ENCODE measurements around the gene SNAP23.
"Not testable (repeated sequence)": the region's sequence is repeated elsewhere in the genome, so short reads cannot be mapped to it uniquely, and the experiment has no call there.

The SNAP23 gene

DNA sequence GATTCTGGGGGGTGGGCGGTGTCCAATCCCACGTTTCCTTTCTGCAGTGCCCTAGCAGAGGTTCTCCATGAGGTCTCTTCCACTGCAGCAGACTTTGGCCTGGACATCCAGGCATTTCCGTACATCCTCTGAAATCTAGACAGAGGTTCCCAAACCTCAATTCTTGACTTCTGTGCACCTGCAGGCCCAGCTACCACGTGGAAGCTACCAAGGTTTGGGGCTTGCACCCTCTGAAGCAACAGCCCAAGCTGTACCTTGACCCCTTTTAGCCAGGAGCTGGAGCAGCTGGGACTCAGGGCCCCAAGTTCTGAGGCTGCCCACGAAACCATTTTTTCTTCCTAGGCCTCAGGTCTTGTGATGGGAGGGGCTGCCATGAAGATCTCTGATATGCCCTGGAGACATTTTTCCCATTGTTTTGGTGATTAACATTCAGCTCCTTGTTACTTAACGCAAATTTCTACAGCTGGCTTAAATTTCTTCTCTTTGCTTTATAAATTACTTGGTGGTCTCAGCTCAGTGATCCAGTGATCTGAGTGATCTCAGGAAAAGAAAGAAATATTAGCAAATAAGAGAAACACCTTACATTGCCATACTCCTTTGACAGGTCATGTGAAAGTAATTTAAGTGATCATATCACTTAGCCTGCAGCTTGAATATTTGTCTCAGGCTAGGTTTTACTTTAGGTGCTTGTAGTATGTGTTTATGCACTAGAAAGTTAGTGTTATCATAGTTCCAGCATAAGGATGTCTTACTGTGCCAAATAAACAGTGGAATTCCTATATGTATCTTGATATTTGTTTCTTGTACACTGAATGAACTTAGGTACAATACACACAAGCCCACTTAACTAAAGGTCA lies 3.0 kb downstream of the SNAP23 start:
- no peak for DNase-seq (ENCODE audit: low spot score)

DNA sequence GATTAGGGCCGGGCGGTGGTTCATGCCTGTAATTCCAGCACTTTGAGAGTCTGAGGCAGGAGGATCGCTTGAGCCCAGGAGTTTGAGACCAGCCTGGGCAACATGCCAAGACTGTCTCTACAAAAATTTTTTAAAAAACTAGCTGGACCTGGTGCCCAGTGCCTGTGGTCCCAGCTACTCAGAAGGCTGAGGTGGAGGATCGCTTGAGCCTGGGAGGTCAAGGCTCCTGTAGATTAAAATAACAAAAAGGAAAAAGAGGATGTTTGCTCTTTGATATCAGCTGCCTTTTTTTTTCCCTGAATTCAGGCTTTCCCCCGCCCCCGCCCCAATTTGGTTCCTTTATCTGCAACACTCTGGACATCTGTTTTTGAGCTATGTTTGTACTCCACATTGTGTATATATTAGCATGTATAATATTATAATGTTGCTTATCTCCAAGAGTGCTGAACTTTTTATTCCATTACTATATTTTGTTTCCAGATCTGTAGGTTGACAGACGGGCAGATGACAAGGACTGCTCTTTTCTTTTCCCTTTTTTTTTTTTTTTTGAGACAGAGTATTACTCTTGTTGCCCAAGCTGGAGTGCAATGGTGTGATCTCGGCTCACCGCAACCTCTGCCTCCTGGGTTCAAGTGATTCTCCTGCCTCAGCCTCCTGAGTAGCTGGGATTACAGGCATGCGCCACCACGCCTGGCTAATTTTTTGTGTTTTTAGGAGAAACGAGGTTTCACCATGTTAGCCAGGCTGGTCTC lies 4.6 kb downstream of the SNAP23 start:
- DNase-seq (ENCODE audit: low spot score), result no peak

- no peak for DNase-seq (ENCODE audit: low spot score)
Observed at GRCh38 chr15:42502477-42502876, 7.0 kb downstream of the SNAP23 start.

DNA sequence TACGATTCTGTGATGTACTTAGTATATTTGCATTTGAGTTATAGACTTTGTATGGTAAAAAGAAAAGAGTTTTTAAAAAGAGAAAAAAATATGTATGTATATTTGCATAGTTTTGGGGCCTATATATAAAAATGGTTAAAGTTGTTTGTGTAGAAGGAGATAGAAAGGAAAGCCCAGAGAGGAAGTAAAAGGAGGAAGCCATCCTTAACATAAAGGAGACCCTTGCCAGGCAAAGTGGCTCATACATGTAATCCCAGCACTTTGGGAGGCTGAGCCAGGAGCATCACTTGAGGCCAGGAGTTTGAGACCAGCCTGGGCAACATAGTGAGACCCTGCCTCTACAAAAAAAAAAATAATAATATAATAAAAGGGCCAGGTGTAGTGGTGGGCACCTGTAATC lies 8.4 kb downstream of the SNAP23 start:
- no peak for DNase-seq (ENCODE audit: low spot score)

- DNase-seq (ENCODE audit: low spot score), result no peak
Observed at GRCh38 chr15:42504631-42505030, 9.2 kb downstream of the SNAP23 start.

DNA sequence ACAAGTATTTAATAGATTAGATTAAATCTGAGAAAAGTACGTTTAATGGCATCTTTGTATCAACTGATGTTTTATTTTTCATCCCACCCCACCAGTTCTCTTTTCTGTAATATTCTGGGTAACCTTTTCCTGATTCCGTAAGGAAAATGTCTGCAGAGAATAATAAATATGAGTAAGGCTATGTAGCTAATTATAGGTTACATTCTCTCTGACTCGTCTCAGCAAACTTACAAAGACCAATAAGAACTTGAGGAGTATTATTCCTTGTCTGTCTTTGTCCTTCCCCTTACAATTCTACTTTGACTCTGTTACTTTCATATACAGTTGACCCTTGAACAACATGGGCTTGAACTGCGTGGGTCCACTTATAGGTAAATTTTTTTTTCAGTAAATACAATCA lies 12.1 kb downstream of the SNAP23 start:
- DNase-seq (ENCODE audit: low spot score), result no peak

GRCh38 chr15:42508263-42508690 lies 12.8 kb downstream of the SNAP23 start:
- DNase-seq (ENCODE audit: low spot score), result no peak

GRCh38 chr15:42510258-42511006 lies 15.0 kb downstream of the SNAP23 start:
- DNase-seq (ENCODE audit: low spot score), result no peak

GRCh38 chr15:42511007-42511391 lies 15.6 kb downstream of the SNAP23 start:
- peak; percentile 48 for DNase-seq (ENCODE audit: low spot score)

- DNase-seq (ENCODE audit: low spot score), result no peak
Observed at GRCh38 chr15:42523331-42523730, 27.9 kb downstream of the SNAP23 start.

GRCh38 chr15:42528970-42529369 lies 33.5 kb downstream of the SNAP23 start:
- DNase-seq (ENCODE audit: low spot score), result no peak

- DNase-seq (ENCODE audit: low spot score), result no peak
Observed at GRCh38 chr15:42533246-42533645, 37.8 kb downstream of the SNAP23 start.

- DNase-seq (ENCODE audit: low spot score), result no peak
Observed at GRCh38 chr15:42544853-42545629, 49.6 kb downstream of the SNAP23 start.

GRCh38 chr15:42547918-42548248 lies 52.4 kb downstream of the SNAP23 start:
- no peak for DNase-seq (ENCODE audit: low spot score)

DNA sequence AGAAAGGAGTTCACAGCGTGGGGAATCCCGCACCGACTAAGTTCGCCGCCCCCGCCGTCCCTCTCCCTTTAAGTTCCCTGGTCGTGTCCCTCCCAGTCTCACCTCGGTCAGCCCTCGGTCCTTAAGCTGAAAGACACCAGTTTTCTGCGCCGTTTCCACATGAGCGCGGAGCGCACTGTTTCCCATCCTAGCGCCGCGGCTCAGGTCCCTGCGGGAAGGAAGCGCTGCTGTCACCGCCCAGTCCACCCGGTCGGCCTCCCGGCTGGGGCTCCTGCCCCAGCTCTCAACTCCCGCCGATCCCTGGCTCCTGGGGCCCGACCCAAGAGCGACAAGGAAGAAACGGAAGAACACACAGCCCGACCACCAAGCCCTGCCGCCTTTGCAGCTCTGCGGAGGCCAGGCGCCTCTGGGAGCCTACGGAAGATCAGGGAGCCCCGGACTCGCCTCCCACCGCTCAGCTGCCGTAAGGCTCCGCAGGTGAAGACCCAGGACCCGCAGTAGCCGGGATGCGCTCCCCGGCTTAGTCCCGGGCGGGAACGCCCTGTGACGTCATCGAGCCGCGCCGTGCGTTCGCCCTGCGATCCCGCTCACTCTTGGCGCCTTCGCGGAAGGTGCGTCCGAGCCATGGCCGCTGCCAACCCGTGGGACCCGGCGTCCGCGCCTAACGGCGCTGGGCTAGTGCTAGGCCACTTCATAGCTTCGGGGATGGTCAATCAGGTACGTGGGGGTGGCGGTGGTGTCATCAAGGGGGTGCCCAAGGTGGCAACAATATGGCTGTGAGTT lies 53.0 kb downstream of the SNAP23 start, which contains the start of the genes HAUS2 and LRRC57:
TSS of gene HAUS2 (plus strand) at position 590 of the 783 bp plus-strand sequence. CDS start at position 625, 35 bp downstream.
TSS of gene LRRC57 (minus strand) at position 545 of the 783 bp plus-strand sequence. CDS start at position 186, 359 bp downstream.
- peak; percentile 63 for DNase-seq (ENCODE audit: low spot score)

DNA sequence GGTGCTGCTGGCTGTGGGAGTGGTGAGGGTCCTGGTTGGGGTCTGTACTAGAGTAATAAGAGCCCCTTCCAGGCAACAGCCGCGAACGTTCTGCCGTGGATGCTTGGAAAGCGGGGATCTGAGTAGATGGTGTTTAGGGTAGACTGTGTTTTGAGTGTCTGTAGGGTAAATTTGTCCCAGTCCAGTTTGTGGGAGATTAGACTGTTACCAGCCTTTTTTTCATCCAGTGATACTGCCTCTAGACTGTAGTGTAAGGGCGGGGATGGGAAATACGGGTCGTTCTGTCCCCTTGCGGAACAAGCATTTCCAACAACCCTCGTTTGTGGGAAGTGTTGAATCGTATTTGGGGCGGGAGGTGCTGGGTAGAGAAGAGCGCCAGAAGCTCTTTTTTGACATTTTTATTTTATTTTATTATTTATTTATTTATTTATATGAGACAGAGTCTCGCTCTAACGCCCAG lies 53.6 kb downstream of the SNAP23 start:
- DNase-seq (ENCODE audit: low spot score), result peak; percentile 51

DNA sequence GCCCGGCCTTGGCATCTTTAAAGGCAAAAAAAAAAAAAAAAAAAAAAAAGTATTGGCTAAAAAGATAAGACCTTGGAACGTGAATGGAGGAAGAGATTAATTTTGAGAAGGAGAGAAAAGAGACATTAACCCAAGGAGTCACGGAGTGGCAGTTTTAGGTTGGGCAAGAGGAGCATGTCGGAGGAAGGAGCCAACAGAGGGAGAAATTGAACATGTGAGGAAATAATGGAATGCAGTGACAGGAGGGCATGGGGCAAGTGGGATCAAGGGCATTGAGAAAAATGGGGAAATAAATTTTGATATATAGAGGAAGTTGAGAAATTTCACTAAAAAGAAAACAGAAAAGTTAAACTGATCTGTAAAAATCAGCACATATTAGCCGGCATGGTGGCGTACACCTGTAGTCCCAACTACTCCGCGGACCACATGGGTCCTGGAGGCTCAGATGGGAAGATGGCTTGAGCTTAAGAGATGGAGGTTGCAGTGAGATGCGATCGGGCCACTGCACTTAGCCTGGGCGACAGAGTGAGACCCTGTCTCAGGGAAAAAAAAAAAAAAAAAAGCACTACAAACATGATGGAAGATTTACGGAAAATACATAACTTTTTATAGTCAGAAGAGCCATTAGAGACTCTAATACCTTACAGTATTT lies 54.4 kb downstream of the SNAP23 start:
- no peak for DNase-seq (ENCODE audit: low spot score)

DNA sequence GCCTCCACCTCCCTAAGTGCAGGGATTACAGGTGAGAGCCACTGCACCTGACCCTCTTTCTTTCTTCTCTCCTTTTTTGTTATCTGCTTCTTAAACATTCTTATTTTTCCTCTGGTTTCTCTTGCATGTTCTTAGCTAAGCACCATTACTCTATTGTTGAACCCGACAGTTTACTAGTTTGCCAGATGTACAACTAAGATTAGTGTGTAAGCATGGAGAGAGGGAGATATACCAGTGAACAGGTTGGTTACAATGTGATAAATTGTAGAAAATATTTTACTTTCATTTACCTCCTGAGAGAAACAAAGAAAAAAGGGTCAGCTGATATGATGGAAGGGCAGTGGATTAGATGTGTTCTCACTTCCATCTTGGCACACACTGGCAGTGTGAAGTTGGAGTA lies 58.1 kb downstream of the SNAP23 start:
- no peak for DNase-seq (ENCODE audit: low spot score)

DNA sequence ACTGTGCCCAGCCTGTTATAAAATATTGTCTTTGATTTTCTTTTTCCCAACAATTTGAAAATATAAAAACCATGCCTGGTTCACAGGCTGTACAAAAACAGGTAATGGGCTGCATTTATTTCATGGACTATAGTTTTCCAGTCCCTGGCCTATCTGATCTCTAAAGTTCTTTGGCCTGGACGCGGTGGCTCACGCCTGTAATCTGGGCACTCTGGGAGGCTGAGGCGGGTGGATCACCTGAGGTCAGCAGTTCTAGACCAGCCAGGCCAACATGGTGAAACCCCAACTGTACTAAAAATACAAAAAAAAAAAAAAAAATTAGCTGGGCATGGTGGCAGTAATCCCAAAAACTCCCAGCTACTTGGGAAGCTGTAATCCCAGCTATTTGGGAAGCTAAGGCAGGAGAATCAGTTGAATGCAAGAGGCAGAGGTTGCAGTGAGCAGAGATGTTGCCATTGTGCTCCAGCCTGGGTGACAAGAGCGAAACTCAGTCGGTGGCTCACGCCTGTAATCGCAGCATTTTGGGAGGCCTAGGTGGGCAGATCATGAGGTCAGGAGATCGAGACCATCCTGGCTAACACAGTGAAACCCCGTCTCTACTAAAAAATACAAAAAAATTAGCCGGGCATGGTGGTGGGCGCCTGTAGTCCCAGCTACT lies 61.2 kb downstream of the SNAP23 start:
- not testable (repeated sequence) for DNase-seq (ENCODE audit: low spot score)

GRCh38 chr15:42558739-42559138 lies 63.3 kb downstream of the SNAP23 start:
- DNase-seq (ENCODE audit: low spot score), result no peak

Measured in pons (tissue), 1 donor.